GM23338 (cell line): ENCODE results near the gene CUEDC1. TPM values are rescaled to one million over a fixed set of nuclear protein-coding genes. Genes with fewer than 3 reads are reported as not detected.

Experiments used
- ATAC-seq: fragments of 200-7000 bp; cut with Tn5 transposase; 3 replicates; pipeline ENCODE4 v1.9.1; 2020
- DNase-seq: peaks from one replicate; pipeline ENCODE4 v3.0.0-alpha.2; 2015; ENCODE audit warnings: low spot score
- H2AFZ ChIP-seq: fragments of 200-600 bp; sonication (generic); 2 replicates; pipeline ENCODE4 v1.8.0; 2016; ENCODE audit warnings: antibody characterized with exemption, mild to moderate bottlenecking, moderate library complexity
- H3F3A ChIP-seq: fragments of 200-600 bp; sonication (generic); replicated peaks from 2 replicates; pipeline ENCODE4 v1.8.0; 2017; ENCODE audit warnings: antibody characterized with exemption, mixed run types, low read depth
- H3K27ac ChIP-seq: fragments of 200-600 bp; sonication (generic); 2 replicates; pipeline ENCODE4 v1.6.1; 2016; ENCODE audit warnings: low read depth
- H3K27me3 ChIP-seq: fragments of 200-600 bp; sonication (generic); 2 replicates; pipeline ENCODE4 v1.8.0; 2016; ENCODE audit warnings: mild to moderate bottlenecking, mixed run types, moderate library complexity; ENCODE audit not compliant: insufficient read depth
- H3K36me3 ChIP-seq: fragments of 200-600 bp; sonication (generic); 2 replicates; pipeline ENCODE4 v1.8.0; 2016; ENCODE audit warnings: mild to moderate bottlenecking; ENCODE audit not compliant: insufficient read depth
- H3K4me1 ChIP-seq: fragments of 200-600 bp; sonication (generic); 2 replicates; pipeline ENCODE4 v1.8.0; 2016; ENCODE audit warnings: mild to moderate bottlenecking, moderate library complexity; ENCODE audit not compliant: insufficient read depth
- H3K4me2 ChIP-seq: fragments of 200-600 bp; sonication (generic); 2 replicates; pipeline ENCODE4 v1.7.1; 2017; ENCODE audit warnings: mixed run types
- H3K4me3 ChIP-seq: fragments of 200-600 bp; sonication (generic); 2 replicates; pipeline ENCODE4 v1.6.1; 2016; ENCODE audit warnings: mixed run types
- H3K79me2 ChIP-seq: fragments of 200-600 bp; sonication (generic); replicated peaks from 2 replicates; pipeline ENCODE4 v1.8.0; 2017; ENCODE audit warnings: mild to moderate bottlenecking; ENCODE audit not compliant: insufficient read depth
- H3K9me2 ChIP-seq: fragments of 200-600 bp; sonication (generic); 2 replicates; pipeline ENCODE4 v1.8.0; 2017; ENCODE audit not compliant: insufficient read depth
- H4K20me1 ChIP-seq: fragments of 200-600 bp; sonication (generic); replicated peaks from 2 replicates; pipeline ENCODE4 v1.8.0; 2017; ENCODE audit warnings: mild to moderate bottlenecking; ENCODE audit not compliant: insufficient read depth
- H3K27ac Mint-ChIP-seq: 2 replicates; pipeline ENCODE4 v1.8.0; 2020; ENCODE audit warnings: inconsistent platforms, mild to moderate bottlenecking, moderate library complexity, mixed read lengths
- H3K27me3 Mint-ChIP-seq: 3 replicates; pipeline ENCODE4 v1.8.0; 2022; ENCODE audit warnings: low read depth, mild to moderate bottlenecking, moderate library complexity, mixed read lengths, inconsistent platforms; ENCODE audit not compliant: insufficient read depth, poor library complexity
- H3K36me3 Mint-ChIP-seq: 3 replicates; pipeline ENCODE4 v1.8.0; 2021; ENCODE audit warnings: low read depth, mild to moderate bottlenecking, inconsistent platforms, moderate library complexity, mixed read lengths
- H3K4me1 Mint-ChIP-seq: 3 replicates; pipeline ENCODE4 v1.8.0; 2020; ENCODE audit warnings: mild to moderate bottlenecking, inconsistent platforms, mixed read lengths
- H3K4me3 Mint-ChIP-seq: 3 replicates; pipeline ENCODE4 v1.8.0; 2021; ENCODE audit warnings: moderate library complexity, mild to moderate bottlenecking, inconsistent platforms, mixed read lengths
- H3K9me3 Mint-ChIP-seq: 3 replicates; pipeline ENCODE4 v1.8.0; 2020; ENCODE audit warnings: moderate library complexity, mild to moderate bottlenecking, inconsistent platforms, mixed read lengths
- CREB1 ChIP-seq: fragments of 250-450 bp; sonication (Bioruptor Pico); IDR thresholded peaks from 2 replicates; pipeline ENCODE4 v1.5.0; 2020; ENCODE audit warnings: low read depth, mild to moderate bottlenecking, moderate library complexity
- EZH2 ChIP-seq: fragments of 200-600 bp; sonication (generic); IDR thresholded peaks from one replicate; pipeline ENCODE4 v1.8.0; 2017; ENCODE audit warnings: antibody characterized with exemption, mild to moderate bottlenecking, low read depth; ENCODE audit not compliant: unreplicated experiment
- EZH2phosphoT487 ChIP-seq: fragments of 200-600 bp; sonication (generic); IDR thresholded peaks from one replicate; pipeline ENCODE4 v1.8.1; 2018; ENCODE audit warnings: antibody characterized with exemption; ENCODE audit not compliant: unreplicated experiment
- JUNB ChIP-seq: IDR thresholded peaks from one replicate; pipeline ENCODE4 v1.6.1; 2016; ENCODE audit warnings: antibody characterized with exemption; ENCODE audit not compliant: unreplicated experiment
- NANOG ChIP-seq: IDR thresholded peaks from 2 replicates; pipeline ENCODE4 v1.6.1; 2016; ENCODE audit warnings: antibody characterized with exemption, borderline replicate concordance
- POLR2AphosphoS5 ChIP-seq: IDR thresholded peaks from 2 replicates; pipeline ENCODE4 v1.6.1; 2016; ENCODE audit warnings: antibody characterized with exemption, low read depth
- STAT1 ChIP-seq: IDR thresholded peaks from one replicate; pipeline ENCODE4 v1.6.1; 2016; ENCODE audit warnings: antibody characterized with exemption; ENCODE audit not compliant: unreplicated experiment
- ZNF114 ChIP-seq: fragments of 250-450 bp; sonication (Bioruptor Pico); IDR thresholded peaks from 2 replicates; pipeline ENCODE4 v1.5.0; 2020; ENCODE audit warnings: mild to moderate bottlenecking, moderate library complexity
- ZNF331 ChIP-seq: fragments of 250-450 bp; sonication (Bioruptor Pico); IDR thresholded peaks from 2 replicates; pipeline ENCODE4 v1.5.0; 2020; ENCODE audit warnings: low read depth, mild to moderate bottlenecking, moderate library complexity
- polyA plus RNA-seq: library from polyadenylated mRNA; unstranded; fragments of >200 nt; fragmentation: Nextera tagmentation; extraction: Ambion mirVana; gene quantifications from 2 replicates; pipeline ENCODE4 v1.2.1, GENCODE V29; 2016
- total RNA-seq: library from RNA; depleted of rRNA; stranded (reverse); fragments of >200 nt; shearing (Covaris generic); gene quantifications from 2 replicates; pipeline ENCODE4 v1.2.3, GENCODE V29; 2014
- TF ChIP-seq, protein P1 (sequence below): fragments of 250-450 bp; sonication (Bioruptor Pico); IDR thresholded peaks from 2 replicates; pipeline ENCODE4 v1.5.0; 2020; ENCODE audit warnings: mild to moderate bottlenecking, moderate library complexity
- TF ChIP-seq, protein P2 (sequence below): IDR thresholded peaks from one replicate; pipeline ENCODE4 v1.6.1; 2018; ENCODE audit warnings: antibody characterized with exemption; ENCODE audit not compliant: unreplicated experiment
- TF ChIP-seq, protein P3 (sequence below), 2 experiments: fragments of 200-600 bp in 1 of 2; sonication (generic) in 1 of 2; conservative IDR thresholded peaks; 2 replicates each; pipeline versions ENCODE4 v1.5.1 to v1.6.1; 2016 to 2017; ENCODE audit warnings: antibody characterized with exemption in 2 of 2, low read depth in 2 of 2, mild to moderate bottlenecking in 2 of 2, moderate library complexity in 1 of 2
- TF ChIP-seq, protein P4 (sequence below): IDR thresholded peaks from 2 replicates; pipeline ENCODE4 v1.6.1; 2016; ENCODE audit warnings: antibody characterized with exemption

CUEDC1 gene
- total and polyA plus RNA-seq, 2 experiments from 2014 or later = 3.0 to 7.7 TPM

DNA sequence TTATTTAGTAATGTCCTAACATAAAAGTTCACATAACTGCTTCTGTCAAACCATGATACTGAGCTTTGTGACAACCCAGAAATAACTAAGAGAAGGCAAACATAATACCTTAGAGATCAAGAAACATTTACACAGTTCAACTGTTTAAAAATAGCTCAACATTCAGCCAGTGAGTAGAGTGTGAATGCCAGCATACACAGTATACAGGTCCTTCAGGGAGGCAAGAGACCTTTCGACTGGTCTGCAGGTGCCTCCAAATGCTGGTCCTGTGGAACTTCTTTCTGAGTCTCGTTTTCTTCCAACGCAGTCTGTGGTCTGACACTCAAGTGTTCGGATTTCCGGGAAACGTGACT is 115.7 kb downstream of the CUEDC1 start:
- Histone ChIP-seq H3K79me2 (peaks cover 8% of the 10 kb centered on the region; the same call in 1 of the 2 replicates), H3K27ac (no peak overlapping the region), H2AFZ (no peak overlapping the region), H3K36me3 (peaks cover 24% of the 10 kb centered on the region), H3K4me2 (no peak overlapping the region), H4K20me1 (peaks cover 11% of the 10 kb centered on the region), H3K9me2 (no peaks in the 10 kb centered on the region), H3K4me1 (no peaks in the 10 kb centered on the region), H3F3A (no peaks in the 10 kb centered on the region), H3K4me3 (no peak overlapping the region), H3K27me3 (no peaks in the 10 kb centered on the region)
- Mint-ChIP-seq H3K27me3 (no peaks in the 10 kb centered on the region), H3K4me3 (no peak overlapping the region), H3K27ac (no peak overlapping the region), H3K36me3 (peaks cover 24% of the 10 kb centered on the region), H3K9me3 (no peaks in the 10 kb centered on the region), H3K4me1 (no peaks in the 10 kb centered on the region; the same call in 2 of the 3 replicates)
- no peak for TF ChIP-seq ZNF114
- no peak for TF ChIP-seq ZNF331 (CRISPR knock-in tag)
- TF ChIP-seq EZH2phosphoT487 = no peak
- TF ChIP-seq, protein P1, sequence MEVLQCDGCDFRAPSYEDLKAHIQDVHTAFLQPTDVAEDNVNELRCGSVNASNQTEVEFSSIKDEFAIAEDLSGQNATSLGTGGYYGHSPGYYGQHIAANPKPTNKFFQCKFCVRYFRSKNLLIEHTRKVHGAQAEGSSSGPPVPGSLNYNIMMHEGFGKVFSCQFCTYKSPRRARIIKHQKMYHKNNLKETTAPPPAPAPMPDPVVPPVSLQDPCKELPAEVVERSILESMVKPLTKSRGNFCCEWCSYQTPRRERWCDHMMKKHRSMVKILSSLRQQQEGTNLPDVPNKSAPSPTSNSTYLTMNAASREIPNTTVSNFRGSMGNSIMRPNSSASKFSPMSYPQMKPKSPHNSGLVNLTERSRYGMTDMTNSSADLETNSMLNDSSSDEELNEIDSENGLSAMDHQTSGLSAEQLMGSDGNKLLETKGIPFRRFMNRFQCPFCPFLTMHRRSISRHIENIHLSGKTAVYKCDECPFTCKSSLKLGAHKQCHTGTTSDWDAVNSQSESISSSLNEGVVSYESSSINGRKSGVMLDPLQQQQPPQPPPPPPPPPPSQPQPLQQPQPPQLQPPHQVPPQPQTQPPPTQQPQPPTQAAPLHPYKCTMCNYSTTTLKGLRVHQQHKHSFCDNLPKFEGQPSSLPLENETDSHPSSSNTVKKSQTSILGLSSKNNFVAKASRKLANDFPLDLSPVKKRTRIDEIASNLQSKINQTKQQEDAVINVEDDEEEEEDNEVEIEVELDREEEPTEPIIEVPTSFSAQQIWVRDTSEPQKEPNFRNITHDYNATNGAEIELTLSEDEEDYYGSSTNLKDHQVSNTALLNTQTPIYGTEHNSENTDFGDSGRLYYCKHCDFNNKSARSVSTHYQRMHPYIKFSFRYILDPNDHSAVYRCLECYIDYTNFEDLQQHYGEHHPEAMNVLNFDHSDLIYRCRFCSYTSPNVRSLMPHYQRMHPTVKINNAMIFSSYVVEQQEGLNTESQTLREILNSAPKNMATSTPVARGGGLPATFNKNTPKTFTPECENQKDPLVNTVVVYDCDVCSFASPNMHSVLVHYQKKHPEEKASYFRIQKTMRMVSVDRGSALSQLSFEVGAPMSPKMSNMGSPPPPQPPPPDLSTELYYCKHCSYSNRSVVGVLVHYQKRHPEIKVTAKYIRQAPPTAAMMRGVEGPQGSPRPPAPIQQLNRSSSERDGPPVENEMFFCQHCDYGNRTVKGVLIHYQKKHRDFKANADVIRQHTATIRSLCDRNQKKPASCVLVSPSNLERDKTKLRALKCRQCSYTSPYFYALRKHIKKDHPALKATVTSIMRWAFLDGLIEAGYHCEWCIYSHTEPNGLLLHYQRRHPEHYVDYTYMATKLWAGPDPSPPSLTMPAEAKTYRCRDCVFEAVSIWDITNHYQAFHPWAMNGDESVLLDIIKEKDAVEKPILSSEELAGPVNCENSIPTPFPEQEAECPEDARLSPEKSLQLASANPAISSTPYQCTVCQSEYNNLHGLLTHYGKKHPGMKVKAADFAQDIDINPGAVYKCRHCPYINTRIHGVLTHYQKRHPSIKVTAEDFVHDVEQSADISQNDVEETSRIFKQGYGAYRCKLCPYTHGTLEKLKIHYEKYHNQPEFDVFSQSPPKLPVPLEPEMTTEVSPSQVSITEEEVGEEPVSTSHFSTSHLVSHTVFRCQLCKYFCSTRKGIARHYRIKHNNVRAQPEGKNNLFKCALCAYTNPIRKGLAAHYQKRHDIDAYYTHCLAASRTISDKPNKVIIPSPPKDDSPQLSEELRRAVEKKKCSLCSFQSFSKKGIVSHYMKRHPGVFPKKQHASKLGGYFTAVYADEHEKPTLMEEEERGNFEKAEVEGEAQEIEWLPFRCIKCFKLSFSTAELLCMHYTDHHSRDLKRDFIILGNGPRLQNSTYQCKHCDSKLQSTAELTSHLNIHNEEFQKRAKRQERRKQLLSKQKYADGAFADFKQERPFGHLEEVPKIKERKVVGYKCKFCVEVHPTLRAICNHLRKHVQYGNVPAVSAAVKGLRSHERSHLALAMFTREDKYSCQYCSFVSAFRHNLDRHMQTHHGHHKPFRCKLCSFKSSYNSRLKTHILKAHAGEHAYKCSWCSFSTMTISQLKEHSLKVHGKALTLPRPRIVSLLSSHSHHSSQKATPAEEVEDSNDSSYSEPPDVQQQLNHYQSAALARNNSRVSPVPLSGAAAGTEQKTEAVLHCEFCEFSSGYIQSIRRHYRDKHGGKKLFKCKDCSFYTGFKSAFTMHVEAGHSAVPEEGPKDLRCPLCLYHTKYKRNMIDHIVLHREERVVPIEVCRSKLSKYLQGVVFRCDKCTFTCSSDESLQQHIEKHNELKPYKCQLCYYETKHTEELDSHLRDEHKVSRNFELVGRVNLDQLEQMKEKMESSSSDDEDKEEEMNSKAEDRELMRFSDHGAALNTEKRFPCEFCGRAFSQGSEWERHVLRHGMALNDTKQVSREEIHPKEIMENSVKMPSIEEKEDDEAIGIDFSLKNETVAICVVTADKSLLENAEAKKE = no peak
- TF ChIP-seq, protein P2, sequence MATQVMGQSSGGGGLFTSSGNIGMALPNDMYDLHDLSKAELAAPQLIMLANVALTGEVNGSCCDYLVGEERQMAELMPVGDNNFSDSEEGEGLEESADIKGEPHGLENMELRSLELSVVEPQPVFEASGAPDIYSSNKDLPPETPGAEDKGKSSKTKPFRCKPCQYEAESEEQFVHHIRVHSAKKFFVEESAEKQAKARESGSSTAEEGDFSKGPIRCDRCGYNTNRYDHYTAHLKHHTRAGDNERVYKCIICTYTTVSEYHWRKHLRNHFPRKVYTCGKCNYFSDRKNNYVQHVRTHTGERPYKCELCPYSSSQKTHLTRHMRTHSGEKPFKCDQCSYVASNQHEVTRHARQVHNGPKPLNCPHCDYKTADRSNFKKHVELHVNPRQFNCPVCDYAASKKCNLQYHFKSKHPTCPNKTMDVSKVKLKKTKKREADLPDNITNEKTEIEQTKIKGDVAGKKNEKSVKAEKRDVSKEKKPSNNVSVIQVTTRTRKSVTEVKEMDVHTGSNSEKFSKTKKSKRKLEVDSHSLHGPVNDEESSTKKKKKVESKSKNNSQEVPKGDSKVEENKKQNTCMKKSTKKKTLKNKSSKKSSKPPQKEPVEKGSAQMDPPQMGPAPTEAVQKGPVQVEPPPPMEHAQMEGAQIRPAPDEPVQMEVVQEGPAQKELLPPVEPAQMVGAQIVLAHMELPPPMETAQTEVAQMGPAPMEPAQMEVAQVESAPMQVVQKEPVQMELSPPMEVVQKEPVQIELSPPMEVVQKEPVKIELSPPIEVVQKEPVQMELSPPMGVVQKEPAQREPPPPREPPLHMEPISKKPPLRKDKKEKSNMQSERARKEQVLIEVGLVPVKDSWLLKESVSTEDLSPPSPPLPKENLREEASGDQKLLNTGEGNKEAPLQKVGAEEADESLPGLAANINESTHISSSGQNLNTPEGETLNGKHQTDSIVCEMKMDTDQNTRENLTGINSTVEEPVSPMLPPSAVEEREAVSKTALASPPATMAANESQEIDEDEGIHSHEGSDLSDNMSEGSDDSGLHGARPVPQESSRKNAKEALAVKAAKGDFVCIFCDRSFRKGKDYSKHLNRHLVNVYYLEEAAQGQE = no peak
- no peak for TF ChIP-seq STAT1
- TF ChIP-seq EZH2 = no peak
- TF ChIP-seq, protein P3, sequence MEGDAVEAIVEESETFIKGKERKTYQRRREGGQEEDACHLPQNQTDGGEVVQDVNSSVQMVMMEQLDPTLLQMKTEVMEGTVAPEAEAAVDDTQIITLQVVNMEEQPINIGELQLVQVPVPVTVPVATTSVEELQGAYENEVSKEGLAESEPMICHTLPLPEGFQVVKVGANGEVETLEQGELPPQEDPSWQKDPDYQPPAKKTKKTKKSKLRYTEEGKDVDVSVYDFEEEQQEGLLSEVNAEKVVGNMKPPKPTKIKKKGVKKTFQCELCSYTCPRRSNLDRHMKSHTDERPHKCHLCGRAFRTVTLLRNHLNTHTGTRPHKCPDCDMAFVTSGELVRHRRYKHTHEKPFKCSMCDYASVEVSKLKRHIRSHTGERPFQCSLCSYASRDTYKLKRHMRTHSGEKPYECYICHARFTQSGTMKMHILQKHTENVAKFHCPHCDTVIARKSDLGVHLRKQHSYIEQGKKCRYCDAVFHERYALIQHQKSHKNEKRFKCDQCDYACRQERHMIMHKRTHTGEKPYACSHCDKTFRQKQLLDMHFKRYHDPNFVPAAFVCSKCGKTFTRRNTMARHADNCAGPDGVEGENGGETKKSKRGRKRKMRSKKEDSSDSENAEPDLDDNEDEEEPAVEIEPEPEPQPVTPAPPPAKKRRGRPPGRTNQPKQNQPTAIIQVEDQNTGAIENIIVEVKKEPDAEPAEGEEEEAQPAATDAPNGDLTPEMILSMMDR (conservative IDR thresholded peaks at IDR 0.05; ENCODE audit: low read depth in 2 of 2) = no peak
- TF ChIP-seq JUNB = no peak
- no peak for TF ChIP-seq POLR2AphosphoS5
- TF ChIP-seq NANOG = no peak
- TF ChIP-seq, protein P4, sequence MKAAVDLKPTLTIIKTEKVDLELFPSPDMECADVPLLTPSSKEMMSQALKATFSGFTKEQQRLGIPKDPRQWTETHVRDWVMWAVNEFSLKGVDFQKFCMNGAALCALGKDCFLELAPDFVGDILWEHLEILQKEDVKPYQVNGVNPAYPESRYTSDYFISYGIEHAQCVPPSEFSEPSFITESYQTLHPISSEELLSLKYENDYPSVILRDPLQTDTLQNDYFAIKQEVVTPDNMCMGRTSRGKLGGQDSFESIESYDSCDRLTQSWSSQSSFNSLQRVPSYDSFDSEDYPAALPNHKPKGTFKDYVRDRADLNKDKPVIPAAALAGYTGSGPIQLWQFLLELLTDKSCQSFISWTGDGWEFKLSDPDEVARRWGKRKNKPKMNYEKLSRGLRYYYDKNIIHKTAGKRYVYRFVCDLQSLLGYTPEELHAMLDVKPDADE = no peak
- no peak for TF ChIP-seq CREB1 (CRISPR knock-in tag)
- DNase-seq = no peak
- no peak for ATAC-seq
